HG03159 (cell line): Measurements from ENCODE around the gene PTPRO.

Experiments used
- ATAC-seq: cut with Tn5 transposase; IDR thresholded peaks from one replicate; pipeline ENCODE4 v1.9.1; 2021; ENCODE audit warnings: mild to moderate bottlenecking, moderate library complexity; ENCODE audit not compliant: unreplicated experiment

The PTPRO gene

DNA sequence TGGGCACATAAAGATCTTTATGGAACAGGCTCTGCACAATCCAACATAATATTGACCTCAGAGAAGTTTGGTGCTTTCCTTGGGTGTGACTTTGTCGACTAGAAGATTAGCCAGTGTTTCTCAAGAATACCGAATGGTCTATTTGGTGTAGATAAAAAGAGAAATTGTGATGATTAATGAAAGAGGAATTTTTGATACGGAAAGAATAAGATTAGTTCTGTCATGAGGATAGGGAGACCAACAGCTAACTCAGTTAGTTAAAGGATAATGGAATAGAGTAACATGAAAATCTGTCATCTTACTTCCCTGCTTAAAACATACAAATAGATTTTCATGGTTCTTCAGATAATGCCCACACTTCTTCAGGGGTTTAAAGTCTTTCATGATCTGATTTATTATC lies 24.2 kb downstream of the PTPRO start:
- no peak for ATAC-seq

DNA sequence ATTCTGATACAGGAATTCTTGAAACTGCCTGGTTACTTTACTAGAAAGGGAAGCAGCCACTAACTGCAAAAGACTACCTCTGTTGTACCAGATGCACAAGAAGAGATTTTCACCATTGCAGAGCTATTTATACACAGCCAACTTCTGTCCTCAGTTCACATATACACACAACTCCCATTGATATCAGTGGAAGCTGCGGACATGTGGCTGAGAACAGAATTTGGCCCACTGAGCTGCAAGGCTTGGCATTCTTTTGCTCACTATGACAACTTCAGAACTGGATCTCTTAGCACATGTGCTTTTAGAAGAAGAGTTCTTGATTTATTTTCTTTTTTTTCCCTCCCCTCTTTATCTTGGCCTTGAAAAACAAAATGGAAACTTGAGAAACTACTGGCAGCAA lies 28.3 kb downstream of the PTPRO start:
- no peak for ATAC-seq

DNA sequence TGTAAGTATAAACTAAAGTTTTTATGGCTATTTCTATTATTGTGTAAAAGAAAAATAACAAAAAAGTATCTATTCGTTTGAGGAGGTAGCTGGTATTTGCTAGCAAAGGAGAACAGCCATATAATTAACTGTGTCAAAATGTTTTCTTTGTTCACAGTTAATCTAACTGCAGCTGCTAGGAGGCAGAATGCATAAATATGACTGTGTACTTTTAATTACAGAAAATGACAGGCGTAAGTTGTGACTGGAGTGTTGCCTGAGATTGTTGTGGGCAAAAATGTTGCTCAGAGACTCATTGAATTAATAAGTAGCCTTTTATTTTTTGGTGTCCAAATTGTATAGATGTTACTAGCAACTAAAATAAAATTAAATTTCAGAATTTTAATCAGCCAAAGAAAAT lies 33.5 kb downstream of the PTPRO start:
- ATAC-seq = no peak

DNA sequence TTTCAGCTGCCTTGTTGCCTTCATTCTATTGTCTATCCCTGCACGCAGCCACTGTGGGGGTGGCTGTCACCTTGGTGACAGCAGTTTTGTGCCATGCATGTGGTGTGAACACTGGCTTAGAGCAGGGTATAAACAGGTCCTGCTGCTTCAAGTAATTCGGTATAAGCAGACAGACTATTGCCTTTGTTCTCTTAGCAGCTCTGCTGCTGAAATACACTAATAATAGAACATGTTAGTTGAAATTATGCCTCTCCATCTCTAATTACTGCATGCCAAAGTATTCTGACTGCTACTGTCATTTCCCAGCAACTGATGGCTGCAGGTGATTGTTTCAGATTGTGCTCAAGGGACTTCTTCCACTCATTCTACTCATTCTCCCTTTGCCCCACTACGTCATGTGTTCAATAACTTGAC lies 34.6 kb downstream of the PTPRO start:
- no peak for ATAC-seq

DNA sequence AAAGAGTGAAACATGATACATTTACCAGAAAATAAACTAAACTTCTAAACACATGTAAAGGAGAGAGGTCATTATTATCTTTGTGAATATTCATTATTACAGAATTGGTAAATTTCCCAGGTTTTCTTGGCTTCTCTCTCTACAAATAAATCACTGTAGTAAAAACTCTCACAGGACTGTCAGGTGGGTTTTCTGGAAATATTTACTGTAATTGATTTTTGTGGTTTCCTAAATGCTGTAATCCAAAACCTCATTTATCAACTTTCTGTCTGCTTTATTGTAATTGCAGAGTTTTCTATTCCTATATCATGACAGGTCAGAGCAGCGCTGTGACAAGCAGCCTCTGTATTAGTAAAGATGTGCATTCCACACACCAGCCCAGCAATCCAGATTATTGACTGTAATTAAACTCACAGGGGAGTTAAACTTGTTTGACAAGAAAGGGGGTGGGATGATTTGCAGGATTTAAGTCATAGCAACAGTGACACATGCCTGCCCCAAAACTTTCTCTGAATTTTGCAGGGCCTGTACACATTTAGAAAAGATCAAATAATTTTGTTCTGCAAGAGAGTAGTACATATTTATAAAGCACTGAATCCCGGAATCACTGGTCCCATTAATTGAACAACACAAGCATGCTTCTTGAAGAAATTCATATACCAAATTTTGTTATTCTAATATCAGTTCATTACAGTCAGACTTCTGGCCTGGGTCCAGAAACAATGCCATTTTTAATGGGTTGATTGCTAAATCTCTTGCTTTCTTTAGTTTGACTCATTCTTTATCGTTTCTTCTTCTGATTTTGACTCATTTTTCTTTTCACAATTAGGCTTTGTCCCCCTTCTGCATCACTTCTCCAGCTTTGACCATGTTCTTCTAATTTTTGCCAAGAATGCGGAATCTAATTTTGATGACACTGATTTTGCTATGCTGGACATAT lies 42.2 kb downstream of the PTPRO start:
- no peak for ATAC-seq

DNA sequence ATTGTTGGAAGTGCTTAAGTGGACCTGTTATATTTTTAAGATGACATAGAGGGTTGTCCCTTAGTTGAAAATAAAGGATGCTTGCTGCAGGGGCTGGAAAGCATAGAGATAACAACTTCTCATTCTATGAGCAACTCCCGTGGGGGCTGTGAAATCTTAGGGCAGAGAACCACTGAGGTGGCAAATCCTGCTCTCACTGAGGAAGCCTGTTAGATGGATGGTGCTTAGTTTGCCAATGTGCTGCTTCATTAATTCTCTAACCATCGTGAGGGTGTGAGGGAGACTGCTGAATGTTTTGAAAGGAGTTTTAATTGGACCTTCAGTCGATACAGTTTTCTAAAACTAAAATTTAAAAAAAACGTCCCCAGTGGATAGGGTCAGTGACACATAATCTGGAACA lies 46.5 kb downstream of the PTPRO start:
- no peak for ATAC-seq

DNA sequence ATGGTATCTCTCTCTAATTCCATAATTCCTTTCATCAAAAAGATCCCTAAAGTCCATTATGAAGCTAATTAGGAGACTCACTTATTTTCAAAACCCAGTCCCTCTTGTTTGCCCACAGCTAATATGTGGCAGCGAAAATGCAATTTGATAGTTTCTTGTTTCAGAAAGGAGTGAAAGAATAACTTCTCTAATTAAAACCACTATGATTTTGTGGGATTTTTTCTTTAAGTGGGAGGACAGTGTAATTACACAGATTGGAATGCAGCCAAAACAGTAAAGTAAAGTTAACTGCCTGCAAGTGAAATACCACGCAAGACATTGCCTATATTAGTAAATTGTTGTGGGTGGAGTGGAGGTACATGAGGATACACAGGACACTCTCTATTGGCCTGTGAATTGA lies 50.0 kb downstream of the PTPRO start:
- ATAC-seq = no peak

DNA sequence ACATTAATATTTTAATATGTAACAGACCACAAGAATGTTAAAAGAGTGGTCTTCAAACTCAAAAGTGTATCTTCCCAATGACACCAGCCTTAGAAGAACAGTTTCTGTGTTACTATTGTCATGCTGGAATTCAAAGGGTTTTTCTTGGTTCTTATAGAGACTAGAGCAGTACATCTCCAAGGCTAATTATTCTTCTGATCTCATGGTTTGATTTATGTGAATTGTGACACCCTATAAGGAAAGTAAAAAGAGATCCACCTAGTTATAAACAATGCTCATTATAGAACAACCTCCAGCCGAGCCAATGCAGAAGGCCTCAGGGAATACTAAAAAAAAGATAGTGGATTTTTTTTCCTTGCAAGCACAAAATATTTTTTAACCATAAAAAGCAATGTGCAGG lies 65.5 kb downstream of the PTPRO start:
- ATAC-seq = no peak

DNA sequence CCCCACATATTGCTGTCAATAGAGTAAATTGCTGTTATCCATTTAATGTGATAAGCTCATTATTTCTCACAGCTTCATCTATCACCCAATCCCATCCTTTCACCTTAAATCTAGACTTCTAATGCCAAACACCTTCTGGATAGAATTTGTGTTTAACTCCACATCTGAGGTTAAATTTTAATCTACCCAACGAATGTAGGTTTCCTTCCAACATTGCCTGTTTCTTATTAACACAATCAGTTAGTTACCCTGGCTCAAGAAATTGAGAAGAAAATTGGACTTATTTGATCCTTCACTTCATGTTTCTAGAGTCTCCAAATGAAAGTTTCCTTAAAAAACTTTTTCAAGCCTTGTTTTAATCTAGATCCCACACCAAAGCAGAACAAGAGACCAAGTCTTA lies 67.3 kb downstream of the PTPRO start:
- no peak for ATAC-seq

DNA sequence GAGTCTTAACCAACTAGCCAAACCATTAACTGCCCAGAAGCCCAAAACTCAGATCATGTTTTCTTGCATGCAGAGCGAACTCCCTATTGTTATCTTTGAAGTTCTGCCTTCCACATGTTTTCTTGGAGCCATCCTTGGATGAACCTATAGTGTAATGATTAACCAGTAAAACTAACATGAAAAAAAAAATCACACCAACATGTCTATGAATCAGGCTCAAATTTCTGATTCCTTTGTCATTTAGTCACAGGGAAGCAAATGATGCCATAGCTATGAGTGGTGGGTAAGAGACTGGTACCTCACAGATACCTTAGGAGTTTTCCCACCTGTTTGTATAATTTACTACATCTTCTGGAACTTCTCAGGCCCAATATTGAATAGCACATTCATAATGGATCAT lies 70.7 kb downstream of the PTPRO start:
- no peak for ATAC-seq

DNA sequence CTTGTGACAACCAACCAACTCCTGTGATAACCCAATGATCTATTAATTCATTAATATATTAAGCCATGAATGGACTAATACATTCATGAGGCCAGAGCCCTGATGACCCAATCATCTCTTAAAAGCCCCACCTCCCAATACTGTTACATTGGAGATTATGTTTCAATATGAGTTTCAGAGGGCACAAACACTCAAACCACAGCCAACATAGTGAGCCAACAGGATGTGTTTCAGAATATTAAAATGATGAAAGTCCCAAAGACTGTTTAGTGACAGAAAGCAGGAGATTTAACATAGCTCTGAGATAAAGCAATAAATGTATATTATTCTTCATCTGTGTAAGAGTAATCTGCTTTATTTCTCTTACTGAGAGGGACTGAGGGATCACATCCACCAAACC lies 71.7 kb downstream of the PTPRO start:
- no peak for ATAC-seq

DNA sequence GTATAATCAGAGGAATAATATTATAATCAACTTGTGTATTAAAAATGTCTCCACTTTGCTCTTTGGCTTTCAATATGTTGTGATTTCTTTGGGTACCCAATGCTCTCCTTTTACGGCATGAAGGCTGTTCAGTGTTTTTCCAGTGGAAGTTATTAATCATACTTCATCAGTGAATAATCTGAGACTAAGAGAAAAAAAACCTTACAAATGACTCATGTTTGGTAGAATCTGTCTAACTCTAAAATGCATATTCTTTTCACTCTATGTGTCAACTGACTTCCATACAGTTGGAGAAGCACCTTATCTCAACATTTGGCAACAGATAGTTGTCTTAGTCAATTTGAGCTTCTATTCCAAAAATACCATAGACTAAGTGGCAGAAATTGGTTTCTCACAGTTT lies 82.2 kb downstream of the PTPRO start:
- no peak for ATAC-seq

DNA sequence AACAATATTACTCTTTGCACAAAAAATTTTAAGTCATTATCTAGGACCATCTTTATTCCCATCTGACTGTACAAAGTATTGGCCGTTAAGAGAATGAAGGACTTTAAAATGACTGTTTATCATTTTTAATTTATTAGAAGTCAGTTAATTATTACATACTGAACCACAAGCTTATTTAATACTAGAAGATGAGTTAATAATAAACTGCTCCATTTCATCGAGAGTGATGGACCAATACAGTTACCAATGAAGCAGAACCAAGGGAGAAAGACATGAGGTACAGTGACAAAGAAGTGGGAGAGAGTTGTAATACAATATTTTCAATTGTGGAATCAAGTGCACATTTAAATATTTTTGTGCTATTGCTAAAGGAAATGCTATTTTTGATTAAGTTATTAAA lies 83.3 kb downstream of the PTPRO start:
- no peak for ATAC-seq

DNA sequence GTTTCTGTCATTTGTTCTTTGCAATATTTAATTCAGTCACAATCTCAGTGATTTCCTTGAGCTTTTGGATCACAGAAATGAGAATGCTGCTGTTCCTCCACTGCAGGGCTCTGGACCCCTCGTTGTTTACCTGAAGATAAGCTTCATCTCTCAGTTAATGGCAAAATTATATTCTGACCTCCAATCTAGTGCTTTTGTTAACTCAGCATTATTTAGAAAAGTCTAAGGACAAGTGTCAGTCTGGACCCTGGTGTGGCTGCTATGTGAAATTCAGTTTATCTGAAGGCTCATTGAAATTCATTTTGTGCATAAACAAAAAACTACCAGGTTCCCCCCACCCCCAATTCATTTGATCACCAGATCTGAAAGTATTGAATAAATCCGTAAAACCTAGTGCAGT lies 84.7 kb downstream of the PTPRO start:
- no peak for ATAC-seq

DNA sequence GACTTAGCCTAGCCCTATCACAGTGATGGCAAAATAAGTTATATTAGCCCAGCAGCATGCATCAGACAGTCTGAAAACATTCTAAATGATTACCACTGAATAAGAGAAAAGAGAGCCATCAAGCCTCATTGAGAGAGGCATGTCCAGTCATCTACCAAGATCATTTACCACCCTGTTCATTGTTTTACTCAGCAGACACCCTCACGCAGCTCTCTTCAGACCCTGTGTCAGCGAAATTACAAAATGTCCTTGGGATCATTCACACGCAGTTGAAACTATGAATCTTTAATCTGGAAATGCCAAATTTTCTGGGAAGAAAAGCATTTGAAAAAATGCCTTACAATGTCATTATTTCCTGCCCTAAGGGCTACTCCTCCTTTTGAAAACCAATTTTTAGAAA lies 89.5 kb downstream of the PTPRO start:
- no peak for ATAC-seq

DNA sequence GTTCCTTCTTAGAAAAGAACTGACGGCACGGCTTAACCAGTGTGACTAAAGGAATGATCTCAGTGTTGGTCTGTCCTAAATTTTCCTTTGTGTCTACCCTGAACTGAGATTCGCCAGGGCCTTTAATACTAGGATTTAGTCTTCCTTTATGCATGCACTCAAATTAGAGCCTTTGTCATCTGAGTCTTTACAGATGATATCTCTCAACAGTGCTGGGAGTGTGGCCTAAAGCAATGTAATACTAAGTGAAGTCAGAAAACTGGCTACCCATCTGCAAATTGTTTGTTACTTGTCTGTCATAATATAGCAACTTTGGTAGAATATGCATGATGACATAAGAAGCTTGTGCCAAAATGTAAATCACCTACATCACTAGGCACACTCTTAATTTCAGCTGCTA lies 95.4 kb downstream of the PTPRO start:
- ATAC-seq = no peak

DNA sequence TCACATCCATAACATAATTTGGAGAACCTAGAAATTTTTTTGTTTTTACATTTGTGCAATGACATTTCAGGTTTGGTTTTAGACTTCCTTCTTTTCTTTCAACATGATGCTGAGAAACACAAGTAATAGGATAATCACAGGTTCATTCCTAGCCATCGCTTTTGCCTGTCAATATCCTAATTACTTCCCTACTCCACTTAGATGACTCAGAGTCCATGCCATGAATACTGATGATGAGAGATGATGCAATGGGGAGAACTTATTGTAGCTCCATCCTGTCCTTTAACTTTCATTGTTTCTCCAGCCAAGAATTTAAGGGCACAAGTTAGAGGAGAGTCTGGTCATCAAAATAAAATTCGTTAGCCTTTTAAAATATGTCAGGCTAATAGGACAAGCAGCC lies 101.3 kb downstream of the PTPRO start:
- ATAC-seq = no peak

DNA sequence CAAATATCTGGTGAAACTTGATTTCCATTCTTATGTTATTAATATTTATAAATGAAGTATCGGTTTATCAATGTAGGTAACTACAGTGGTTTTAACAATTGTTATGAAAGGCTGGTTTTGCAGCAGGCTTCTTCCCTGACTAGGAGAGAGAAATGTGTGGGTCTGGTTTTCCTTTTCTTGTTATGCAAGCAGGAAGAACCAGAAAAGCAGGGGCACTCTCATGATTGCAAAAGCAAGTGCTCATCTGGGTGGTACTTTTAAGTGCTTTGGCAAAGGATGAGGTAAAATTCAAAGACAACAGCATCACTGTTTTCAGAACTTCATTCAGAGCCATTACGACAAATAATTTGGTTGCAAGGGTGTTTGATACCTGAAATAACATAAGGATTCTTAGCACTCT lies 105.6 kb downstream of the PTPRO start:
- ATAC-seq = no peak

DNA sequence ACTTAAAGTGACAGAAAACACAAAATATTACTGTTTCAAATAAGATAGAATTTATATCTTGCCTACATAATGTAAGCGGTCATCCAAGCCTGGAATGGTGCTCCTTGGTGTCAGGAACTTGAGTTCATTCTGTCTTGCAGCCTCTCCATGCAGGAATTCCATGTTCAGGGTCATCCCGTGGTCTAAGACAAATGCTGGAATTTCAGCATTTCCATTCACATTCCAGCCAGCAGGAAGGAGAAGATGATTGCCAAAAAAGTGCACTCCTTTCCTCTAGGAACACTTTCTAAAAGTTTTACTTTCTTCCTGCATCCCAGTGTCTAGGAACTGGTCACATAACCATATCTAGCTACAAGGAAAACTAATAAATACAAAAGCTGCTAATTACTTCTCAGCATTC lies 106.3 kb downstream of the PTPRO start:
- no peak for ATAC-seq

DNA sequence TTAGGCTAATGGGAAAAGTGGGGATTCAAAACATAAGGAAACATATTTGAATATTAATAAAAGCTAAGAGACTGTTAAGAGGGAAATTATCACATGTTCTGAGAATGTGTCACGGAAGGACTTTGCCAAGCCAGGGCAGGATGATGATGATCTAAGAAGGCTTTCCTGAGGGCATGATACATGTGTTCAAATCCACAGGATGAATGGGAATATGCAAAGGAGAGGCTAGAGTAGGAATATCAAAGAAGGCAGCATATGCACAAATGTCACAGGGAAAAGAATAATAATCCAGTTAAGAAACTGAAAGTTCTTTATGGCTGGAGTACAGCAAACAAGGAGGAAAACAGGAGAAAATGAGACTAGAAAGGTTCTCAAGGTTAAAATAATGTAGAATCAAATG lies 107.0 kb downstream of the PTPRO start:
- ATAC-seq = no peak

DNA sequence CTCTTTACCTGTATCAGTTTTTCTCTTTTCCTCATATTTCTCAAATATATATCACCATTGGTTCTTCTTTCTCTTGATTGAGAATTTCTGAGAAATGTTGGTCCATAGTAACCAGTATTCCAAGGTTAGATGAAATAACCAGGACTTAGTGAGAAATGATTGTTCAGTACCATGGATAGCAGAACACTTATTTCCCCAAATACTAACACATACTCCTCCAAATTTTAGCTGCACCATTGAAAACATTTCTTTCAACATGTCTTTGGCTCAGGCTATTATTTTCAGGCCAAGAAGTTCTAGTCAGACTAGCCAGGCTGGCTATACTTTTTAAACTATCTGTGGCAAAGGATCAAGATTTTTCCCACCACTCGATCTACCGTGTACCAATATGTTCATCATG lies 113.3 kb downstream of the PTPRO start:
- no peak for ATAC-seq

DNA sequence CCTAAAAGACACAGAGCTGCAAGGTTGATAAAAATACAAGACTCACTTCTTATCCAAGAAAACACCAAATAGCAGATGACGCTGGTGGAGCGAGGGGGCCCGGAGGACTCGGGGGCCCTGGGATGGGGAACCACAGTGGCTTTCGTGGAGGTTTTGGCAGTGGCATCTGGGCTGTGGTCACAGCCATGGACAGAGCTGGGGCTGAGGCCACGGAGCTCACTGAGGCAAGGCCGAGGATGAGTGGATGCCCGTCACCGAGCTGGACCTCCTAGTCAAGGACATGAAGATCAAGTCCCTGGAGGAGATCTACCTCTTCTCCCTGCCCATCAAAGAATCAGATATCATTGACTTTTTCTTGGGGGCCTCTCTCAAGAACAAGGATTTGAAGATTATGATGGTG lies 117.2 kb downstream of the PTPRO start:
- no peak for ATAC-seq

DNA sequence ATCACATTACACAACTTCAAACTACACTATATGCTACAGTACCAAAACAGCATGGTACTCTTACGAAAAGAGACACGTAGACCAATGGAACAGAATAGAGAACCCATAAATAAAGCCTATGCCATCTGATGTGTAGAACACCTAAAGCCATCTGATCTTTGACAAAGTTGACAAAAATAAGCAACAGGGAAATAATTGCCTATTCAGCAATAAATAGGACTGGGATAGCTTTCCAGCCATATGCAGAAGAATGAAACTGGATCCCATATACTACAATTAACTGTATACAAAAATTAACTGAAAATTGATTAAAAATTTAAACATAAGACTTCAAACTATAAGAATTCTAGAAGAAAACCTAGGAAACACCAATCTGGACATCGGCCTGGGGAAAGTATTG lies 120.7 kb downstream of the PTPRO start:
- no peak for ATAC-seq
